HepG2 (cell line): ENCODE results near the gene CCZ1B. TPM values are rescaled to one million over a fixed set of nuclear protein-coding genes. Genes with fewer than 3 reads are reported as not detected.

Experiments
- ARID5B ChIP-seq: IDR thresholded peaks from 2 replicates; pipeline ENCODE4 v1.4.0; 2020; ENCODE audit warnings: mild to moderate bottlenecking, missing genetic modification reagents
- ARNTL ChIP-seq: sonication (generic); formaldehyde crosslinking; IDR thresholded peaks from 2 replicates; pipeline ENCODE4 v1.4.0; 2020; ENCODE audit warnings: mild to moderate bottlenecking, missing genetic modification reagents
- FOXO1 ChIP-seq: sonication (generic); formaldehyde crosslinking; IDR thresholded peaks from 2 replicates; pipeline ENCODE4 v1.4.0; 2020; ENCODE audit warnings: missing genetic modification reagents
- HDAC1 ChIP-seq: sonication (generic); formaldehyde crosslinking; IDR thresholded peaks from 2 replicates; pipeline ENCODE4 v1.5.1; 2020; ENCODE audit warnings: mild to moderate bottlenecking, missing genetic modification reagents
- KDM5B ChIP-seq: sonication (generic); formaldehyde crosslinking; IDR thresholded peaks from 2 replicates; pipeline ENCODE4 v1.4.0; 2020; ENCODE audit warnings: missing genetic modification reagents, mild to moderate bottlenecking, borderline replicate concordance
- NR2F6 ChIP-seq, 2 experiments: IDR thresholded peaks; 2 replicates each; pipeline ENCODE4 v1.6.1; 2016; ENCODE audit warnings: antibody characterized with exemption in 1 of 2, mild to moderate bottlenecking in 1 of 2
- TARDBP ChIP-seq: sonication (generic); formaldehyde crosslinking; IDR thresholded peaks from 2 replicates; pipeline ENCODE4 v1.8.0; 2022; ENCODE audit warnings: mild to moderate bottlenecking, missing genetic modification reagents
- TGIF2 ChIP-seq: IDR thresholded peaks from 2 replicates; pipeline ENCODE4 v1.6.1; 2016; ENCODE audit warnings: control low read depth, missing compliant biosample characterization
- ZNF572 ChIP-seq: sonication (generic); formaldehyde crosslinking; IDR thresholded peaks from 2 replicates; pipeline ENCODE4 v1.5.1; 2020; ENCODE audit warnings: mild to moderate bottlenecking, missing genetic modification reagents
- ZNF878 ChIP-seq: sonication (generic); formaldehyde crosslinking; IDR thresholded peaks from 2 replicates; pipeline ENCODE4 v1.8.1; 2023; ENCODE audit warnings: mild to moderate bottlenecking, missing genetic modification reagents, moderate library complexity
- polyA plus RNA-seq, 8 experiments: library from polyadenylated mRNA; depleted of rRNA in 3 of 8; stranded (reverse) in 7 of 8; unstranded in 1 of 8; fragments of >200 nt; fragmentation: Illumina TruSeq in 4 of 8; extraction: Trizol in 4 of 8; gene quantifications; 2 replicates each; pipeline versions ENCODE4 v1.2.1 to v1.2.3, GENCODE V29; 2011 to 2016; ENCODE audit warnings: low read depth in 4 of 8, missing spikeins in 1 of 8, mixed read lengths in 1 of 8; ENCODE audit not compliant: insufficient read depth in 1 of 8
- total RNA-seq, 5 experiments: library from RNA; depleted of rRNA; stranded (reverse); fragments of >200 nt; fragmentation: Illumina TruSeq; extraction: Trizol; gene quantifications; 2 replicates each; pipeline ENCODE4 v1.2.3, GENCODE V29; 2016; ENCODE audit warnings: low read depth in 1 of 5
- TF ChIP-seq, protein P1 (sequence below): sonication (generic); formaldehyde crosslinking; IDR thresholded peaks from 2 replicates; pipeline ENCODE4 v1.5.1; 2020; ENCODE audit warnings: mild to moderate bottlenecking, moderate library complexity, missing genetic modification reagents

Gene CCZ1B
- total and polyA plus RNA-seq, 2 of the 13 experiments (the other 11 are each of a cell fraction or from before 2014, with no cell fraction given) = 24.4 to 50.0 TPM

DNA sequence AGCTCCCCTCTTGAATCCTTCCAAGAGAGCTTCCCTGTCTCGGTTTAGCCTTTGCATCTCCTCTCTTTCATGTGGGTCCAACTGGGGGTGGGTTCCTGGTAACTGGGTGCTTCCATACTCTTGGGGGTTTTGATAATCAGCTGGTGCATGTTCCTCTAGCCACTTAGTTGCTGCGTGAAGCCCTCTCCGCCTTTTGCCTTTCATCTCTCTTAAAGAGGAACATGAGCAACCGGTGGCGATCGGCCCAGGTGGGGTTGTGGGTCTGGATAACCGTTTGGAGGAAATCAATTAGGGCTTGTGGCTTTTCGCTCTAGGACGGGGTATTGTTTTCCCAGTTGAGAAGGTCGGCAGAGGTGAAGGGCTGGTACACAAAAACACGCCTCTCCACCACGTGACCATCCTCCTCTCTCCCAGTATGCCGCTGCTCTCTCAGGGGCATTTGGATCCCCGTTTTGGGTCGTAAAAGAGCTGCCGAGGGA, 19.9 kb upstream of the CCZ1B start (continued):
- TF ChIP-seq TARDBP (CRISPR knock-in tag) (0 out of 2 replicates have a peak, but pooled peaks have one; percentile 32), ZNF572 (CRISPR knock-in tag) (0 out of 2 replicates have a peak, but pooled peaks have one; percentile 38), ZNF878 (peak; percentile 42; the same call in 1 of the 2 replicates), FOXO1 (CRISPR knock-in tag) (peak; percentile 24; the same call in 1 of the 2 replicates), KDM5B (CRISPR knock-in tag) (0 out of 2 replicates have a peak, but pooled peaks have one; percentile 40), HDAC1 (CRISPR knock-in tag) (peak; percentile 27; the same call in 1 of the 2 replicates), TGIF2 (peak; percentile 31; the same call in 1 of the 2 replicates), ARNTL (CRISPR knock-in tag) (peak; percentile 90), ARID5B (0 out of 2 replicates have a peak, but pooled peaks have one; percentile 20), NR2F6 (IDR thresholded peaks at IDR 0.05) (peak; percentile 48; the same call in 1 of the 2 replicates), NR2F6 (CRISPR knock-in tag; IDR thresholded peaks at IDR 0.05) (peak; percentile 35; the same call in 1 of the 2 replicates)
- TF ChIP-seq, protein P1, sequence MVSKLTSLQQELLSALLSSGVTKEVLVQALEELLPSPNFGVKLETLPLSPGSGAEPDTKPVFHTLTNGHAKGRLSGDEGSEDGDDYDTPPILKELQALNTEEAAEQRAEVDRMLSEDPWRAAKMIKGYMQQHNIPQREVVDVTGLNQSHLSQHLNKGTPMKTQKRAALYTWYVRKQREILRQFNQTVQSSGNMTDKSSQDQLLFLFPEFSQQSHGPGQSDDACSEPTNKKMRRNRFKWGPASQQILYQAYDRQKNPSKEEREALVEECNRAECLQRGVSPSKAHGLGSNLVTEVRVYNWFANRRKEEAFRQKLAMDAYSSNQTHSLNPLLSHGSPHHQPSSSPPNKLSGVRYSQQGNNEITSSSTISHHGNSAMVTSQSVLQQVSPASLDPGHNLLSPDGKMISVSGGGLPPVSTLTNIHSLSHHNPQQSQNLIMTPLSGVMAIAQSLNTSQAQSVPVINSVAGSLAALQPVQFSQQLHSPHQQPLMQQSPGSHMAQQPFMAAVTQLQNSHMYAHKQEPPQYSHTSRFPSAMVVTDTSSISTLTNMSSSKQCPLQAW (CRISPR knock-in tag) = 0 out of 2 replicates have a peak, but pooled peaks have one; percentile 29
